ENCODE results near the gene SIGLEC8. TPM values are rescaled to one million over a fixed set of nuclear protein-coding genes. Genes with fewer than 3 reads are reported as not detected.
"Not testable (repeated sequence)": the region's sequence is repeated elsewhere in the genome, so short reads cannot be mapped to it uniquely, and the experiment has no call there.

SIGLEC8 gene
- total RNA-seq = 0.52 TPM

GRCh38 chr19:51458051-51458645, at the start of gene SIGLEC8:
TSS of gene SIGLEC8 (minus strand) at chr19:51458454. CDS start at chr19:51458387, 67 bp downstream.
- Histone ChIP-seq H3K9me3 (ENCODE audit: control insufficient read depth in 3 of 3, low read length in 3 of 3) (peaks cover 0 to 3% (median 2%) of the 10 kb centered on the region in 3 donors), H3K4me3 (ENCODE audit: low read length in 3 of 3) (no peak within 1 kb of the TSS), H3K4me1 (ENCODE audit: control insufficient read depth in 3 of 3, insufficient read depth in 3 of 3, low read length in 3 of 3) (peaks cover 0 to 4% (median 0%) of the 10 kb centered on the region in 3 donors), H3K9ac (ENCODE audit: low read depth in 1 of 3, low read length in 3 of 3) (no peak within 1 kb of the TSS), H3K27ac (ENCODE audit: low read depth, low read length) (no peak within 1 kb of the TSS), H3K27me3 (ENCODE audit: control insufficient read depth in 3 of 3, insufficient read depth in 3 of 3, low read length in 3 of 3) (peaks cover 14 to 29% (median 18%) of the 10 kb centered on the region in 3 donors), H3K36me3 (ENCODE audit: control insufficient read depth in 3 of 3, insufficient read depth in 3 of 3, low read length in 3 of 3) (no peaks in the 10 kb centered on the region)

- Histone ChIP-seq H3K27me3 (ENCODE audit: control insufficient read depth in 3 of 3, insufficient read depth in 3 of 3, low read length in 3 of 3) (peaks cover 0 to 8% (median 6%) of the 10 kb centered on the region in 3 donors), H3K4me1 (ENCODE audit: control insufficient read depth in 3 of 3, insufficient read depth in 3 of 3, low read length in 3 of 3) (no peaks in the 10 kb centered on the region), H3K9me3 (ENCODE audit: control insufficient read depth in 3 of 3, low read length in 3 of 3) (no peaks in the 10 kb centered on the region), H3K9ac (ENCODE audit: low read depth in 1 of 3, low read length in 3 of 3) (no peak overlapping the region), H3K36me3 (ENCODE audit: control insufficient read depth in 3 of 3, insufficient read depth in 3 of 3, low read length in 3 of 3) (no peaks in the 10 kb centered on the region), H3K4me3 (ENCODE audit: low read length in 3 of 3) (no peak overlapping the region), H3K27ac (ENCODE audit: low read depth, low read length) (no peak overlapping the region)
Measured at GRCh38 chr19:51507640-51508058, 49.4 kb upstream of the SIGLEC8 start.

- Histone ChIP-seq H3K4me1 (ENCODE audit: control insufficient read depth in 3 of 3, insufficient read depth in 3 of 3, low read length in 3 of 3) (no peaks in the 10 kb centered on the region), H3K9me3 (ENCODE audit: control insufficient read depth in 3 of 3, low read length in 3 of 3) (no peaks in the 10 kb centered on the region), H3K4me3 (ENCODE audit: low read length in 3 of 3) (no peak overlapping the region), H3K27ac (ENCODE audit: low read depth, low read length) (no peak overlapping the region), H3K36me3 (ENCODE audit: control insufficient read depth in 3 of 3, insufficient read depth in 3 of 3, low read length in 3 of 3) (no peaks in the 10 kb centered on the region), H3K9ac (ENCODE audit: low read depth in 1 of 3, low read length in 3 of 3) (no peak overlapping the region), H3K27me3 (ENCODE audit: control insufficient read depth in 3 of 3, insufficient read depth in 3 of 3, low read length in 3 of 3) (peaks cover 0 to 8% (median 6%) of the 10 kb centered on the region in 3 donors)
Measured at GRCh38 chr19:51507192-51507591, 48.9 kb upstream of the SIGLEC8 start.

DNA sequence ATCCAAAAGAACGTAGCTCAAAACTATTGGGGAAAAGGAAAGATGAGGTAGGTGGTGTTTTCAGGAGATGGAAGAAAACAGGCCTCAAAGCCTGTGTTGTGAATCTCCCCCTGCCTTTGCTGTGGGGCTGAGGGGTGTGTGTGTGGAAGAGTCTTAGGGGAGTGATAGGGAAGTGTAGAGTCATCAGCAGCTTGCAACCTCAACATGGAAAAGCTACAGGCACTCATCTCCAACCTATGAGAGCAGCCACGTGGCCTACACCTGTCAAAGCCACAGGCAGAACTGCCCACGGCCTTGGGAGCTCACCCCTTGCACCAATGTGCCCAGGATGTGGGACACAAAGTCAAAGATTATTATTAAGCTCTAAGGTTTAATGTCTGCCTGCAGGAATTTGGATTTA, 47.6 kb upstream of the SIGLEC8 start:
- Histone ChIP-seq H3K4me3 (ENCODE audit: low read length in 3 of 3) (no peak overlapping the region), H3K36me3 (ENCODE audit: control insufficient read depth in 3 of 3, insufficient read depth in 3 of 3, low read length in 3 of 3) (no peaks in the 10 kb centered on the region), H3K9ac (ENCODE audit: low read depth in 1 of 3, low read length in 3 of 3) (no peak overlapping the region), H3K9me3 (ENCODE audit: control insufficient read depth in 3 of 3, low read length in 3 of 3) (no peaks in the 10 kb centered on the region), H3K4me1 (ENCODE audit: control insufficient read depth in 3 of 3, insufficient read depth in 3 of 3, low read length in 3 of 3) (no peaks in the 10 kb centered on the region), H3K27me3 (ENCODE audit: control insufficient read depth in 3 of 3, insufficient read depth in 3 of 3, low read length in 3 of 3) (peaks cover 0 to 8% (median 0%) of the 10 kb centered on the region in 3 donors), H3K27ac (ENCODE audit: low read depth, low read length) (no peak overlapping the region)

GRCh38 chr19:51503896-51504295, 45.6 kb upstream of the SIGLEC8 start:
- Histone ChIP-seq H3K9me3 (ENCODE audit: control insufficient read depth in 3 of 3, low read length in 3 of 3) (no peaks in the 10 kb centered on the region), H3K9ac (ENCODE audit: low read depth in 1 of 3, low read length in 3 of 3) (no peak overlapping the region), H3K27ac (ENCODE audit: low read depth, low read length) (no peak overlapping the region), H3K27me3 (ENCODE audit: control insufficient read depth in 3 of 3, insufficient read depth in 3 of 3, low read length in 3 of 3) (peaks cover 0 to 10% (median 7%) of the 10 kb centered on the region in 3 donors), H3K4me3 (ENCODE audit: low read length in 3 of 3) (no peak overlapping the region), H3K36me3 (ENCODE audit: control insufficient read depth in 3 of 3, insufficient read depth in 3 of 3, low read length in 3 of 3) (no peaks in the 10 kb centered on the region), H3K4me1 (ENCODE audit: control insufficient read depth in 3 of 3, insufficient read depth in 3 of 3, low read length in 3 of 3) (no peaks in the 10 kb centered on the region)

DNA sequence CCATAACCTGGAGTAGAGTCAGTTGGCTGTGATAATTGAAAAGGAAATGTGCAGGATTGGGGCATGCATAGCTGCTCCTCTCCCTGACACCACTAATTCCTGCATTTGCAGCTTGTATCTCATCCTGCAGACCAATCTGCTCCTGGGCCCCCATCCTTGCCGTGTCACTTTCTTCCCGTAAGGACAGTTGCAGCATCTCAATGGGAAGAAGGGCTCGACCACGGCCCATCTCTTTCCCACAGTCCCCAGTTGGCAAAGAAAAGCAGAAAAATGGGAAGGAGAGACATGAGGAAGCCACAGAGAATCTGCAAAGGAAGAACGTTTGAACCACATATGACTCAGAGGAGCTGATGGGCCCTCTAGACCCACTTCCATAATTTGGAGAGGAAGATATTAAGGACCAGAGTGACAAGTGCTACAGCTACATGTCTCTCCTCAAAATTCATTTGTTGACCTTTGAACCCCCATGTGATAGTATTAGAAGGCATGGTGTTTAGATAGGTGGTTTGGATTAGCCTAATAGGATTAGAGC, 45.1 kb upstream of the SIGLEC8 start:
- H3K27ac ChIP-seq (ENCODE audit: low read depth, low read length) = no peak overlapping the region
- H3K4me3 ChIP-seq (ENCODE audit: low read length in 3 of 3) = no peak overlapping the region
- peaks cover 0 to 7% (median 7%) of the 10 kb centered on the region in 3 donors for H3K27me3 ChIP-seq (ENCODE audit: control insufficient read depth in 3 of 3, insufficient read depth in 3 of 3, low read length in 3 of 3)
- no peaks in the 10 kb centered on the region for H3K9me3 ChIP-seq (ENCODE audit: control insufficient read depth in 3 of 3, low read length in 3 of 3)
- H3K36me3 ChIP-seq (ENCODE audit: control insufficient read depth in 3 of 3, insufficient read depth in 3 of 3, low read length in 3 of 3) = no peaks in the 10 kb centered on the region
- no peaks in the 10 kb centered on the region for H3K4me1 ChIP-seq (ENCODE audit: control insufficient read depth in 3 of 3, insufficient read depth in 3 of 3, low read length in 3 of 3)
- no peak overlapping the region for H3K9ac ChIP-seq (ENCODE audit: low read depth in 1 of 3, low read length in 3 of 3)

DNA sequence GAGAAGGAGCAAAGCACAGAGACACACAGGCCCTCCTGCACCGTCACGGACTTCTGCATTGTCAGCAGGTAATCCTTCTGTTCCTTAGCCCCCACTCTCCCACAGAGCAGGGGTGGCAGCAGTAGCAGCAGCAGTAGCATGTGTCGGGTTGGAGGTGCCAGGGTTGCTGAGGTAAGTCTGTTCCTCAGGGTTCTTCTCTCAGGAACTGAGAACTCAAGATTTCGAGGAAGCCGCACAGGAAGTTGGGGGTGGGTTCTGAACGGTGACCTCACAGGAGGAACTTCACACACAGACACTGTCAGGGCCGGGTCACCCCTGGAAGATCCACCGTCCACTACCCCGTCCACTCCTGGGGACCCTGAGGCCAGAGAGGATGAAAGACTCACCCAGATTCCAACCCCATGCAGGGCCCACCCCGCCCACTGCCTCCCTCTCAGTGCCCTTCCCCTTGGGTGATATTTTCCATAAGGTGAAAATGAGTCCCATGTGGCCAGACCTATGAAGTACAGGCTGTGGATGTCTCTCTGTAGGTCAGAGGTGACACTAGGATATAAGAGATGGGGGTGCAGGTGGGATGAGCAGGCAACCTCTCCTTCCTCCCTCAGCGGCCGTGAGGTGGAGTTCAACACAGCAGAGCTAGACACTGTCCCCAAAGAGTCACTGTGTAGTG, 43.5 kb upstream of the SIGLEC8 start, which contains the start of gene SIGLEC12:
TSS of gene SIGLEC12 (minus strand) at position 207 of the 670 bp plus-strand sequence. CDS start at position 140, 67 bp downstream.
- H3K27me3 ChIP-seq (ENCODE audit: control insufficient read depth in 3 of 3, insufficient read depth in 3 of 3, low read length in 3 of 3) = peaks cover 0 to 7% (median 7%) of the 10 kb centered on the region in 3 donors
- no peaks in the 10 kb centered on the region for H3K36me3 ChIP-seq (ENCODE audit: control insufficient read depth in 3 of 3, insufficient read depth in 3 of 3, low read length in 3 of 3)
- H3K9me3 ChIP-seq (ENCODE audit: control insufficient read depth in 3 of 3, low read length in 3 of 3) = no peaks in the 10 kb centered on the region
- H3K9ac ChIP-seq (ENCODE audit: low read depth in 1 of 3, low read length in 3 of 3) = no peak within 1 kb of the TSS
- H3K4me3 ChIP-seq (ENCODE audit: low read length in 3 of 3) = no peak within 1 kb of the TSS
- H3K27ac ChIP-seq (ENCODE audit: low read depth, low read length) = no peak within 1 kb of the TSS
- H3K4me1 ChIP-seq (ENCODE audit: control insufficient read depth in 3 of 3, insufficient read depth in 3 of 3, low read length in 3 of 3) = no peaks in the 10 kb centered on the region

DNA sequence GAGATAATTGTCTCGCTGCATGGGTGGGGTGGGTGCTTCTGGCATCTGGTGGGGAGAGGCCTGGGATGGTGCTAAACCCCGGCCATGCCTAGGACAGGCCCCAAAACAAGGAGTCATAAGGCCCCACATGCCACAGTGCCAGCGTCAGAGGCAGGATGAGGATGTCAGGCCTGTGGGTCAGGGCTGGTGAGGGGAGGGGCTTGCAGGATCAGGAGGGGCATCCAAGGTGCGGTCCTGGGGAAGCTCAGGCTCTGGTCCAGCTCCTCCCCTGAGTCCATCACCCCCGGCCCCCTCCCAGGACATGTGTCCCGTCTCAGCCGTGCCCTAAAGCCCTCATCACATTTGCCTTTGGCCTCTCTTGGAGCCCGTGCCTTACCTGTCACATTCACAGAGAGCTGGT, 42.7 kb upstream of the SIGLEC8 start:
- H3K27me3 ChIP-seq (ENCODE audit: control insufficient read depth in 3 of 3, insufficient read depth in 3 of 3, low read length in 3 of 3); H3K36me3 ChIP-seq (ENCODE audit: control insufficient read depth in 3 of 3, insufficient read depth in 3 of 3, low read length in 3 of 3); H3K9me3 ChIP-seq (ENCODE audit: control insufficient read depth in 3 of 3, low read length in 3 of 3); H3K9ac ChIP-seq (ENCODE audit: low read depth in 1 of 3, low read length in 3 of 3); H3K4me1 ChIP-seq (ENCODE audit: control insufficient read depth in 3 of 3, insufficient read depth in 3 of 3, low read length in 3 of 3); H3K27ac ChIP-seq (ENCODE audit: low read depth, low read length); H3K4me3 ChIP-seq (ENCODE audit: low read length in 3 of 3): not testable (repeated sequence)

GRCh38 chr19:51497666-51498065, 39.4 kb upstream of the SIGLEC8 start:
- Histone ChIP-seq H3K36me3 (ENCODE audit: control insufficient read depth in 3 of 3, insufficient read depth in 3 of 3, low read length in 3 of 3) (no peaks in the 10 kb centered on the region), H3K4me1 (ENCODE audit: control insufficient read depth in 3 of 3, insufficient read depth in 3 of 3, low read length in 3 of 3) (no peaks in the 10 kb centered on the region), H3K27ac (ENCODE audit: low read depth, low read length) (no peak overlapping the region), H3K9ac (ENCODE audit: low read depth in 1 of 3, low read length in 3 of 3) (no peak overlapping the region), H3K4me3 (ENCODE audit: low read length in 3 of 3) (no peak overlapping the region), H3K9me3 (ENCODE audit: control insufficient read depth in 3 of 3, low read length in 3 of 3) (peaks cover 0 to 2% (median 0%) of the 10 kb centered on the region in 3 donors), H3K27me3 (ENCODE audit: control insufficient read depth in 3 of 3, insufficient read depth in 3 of 3, low read length in 3 of 3) (peaks cover 0 to 10% (median 7%) of the 10 kb centered on the region in 3 donors)

DNA sequence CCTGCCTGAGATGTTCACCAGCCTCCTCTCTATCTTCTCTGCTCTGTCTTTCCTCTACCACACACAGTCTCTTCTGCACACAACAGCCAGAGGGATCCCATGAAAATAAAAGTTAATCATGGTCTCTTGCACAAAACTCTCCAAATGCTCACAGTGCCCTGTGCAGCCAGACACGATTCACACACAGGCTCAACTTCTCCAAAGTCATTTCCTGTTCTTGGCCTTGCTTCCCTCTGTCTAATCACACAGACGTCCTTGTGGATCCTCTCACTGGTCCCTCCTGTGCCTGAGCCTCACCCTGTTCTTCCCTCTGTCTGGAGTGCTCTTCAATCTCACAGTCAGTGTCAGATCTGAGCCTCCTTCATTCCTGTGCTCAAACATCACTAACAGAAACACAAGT, 35.5 kb upstream of the SIGLEC8 start:
- Histone ChIP-seq H3K9me3 (ENCODE audit: control insufficient read depth in 3 of 3, low read length in 3 of 3) (peaks cover 0 to 5% (median 0%) of the 10 kb centered on the region in 3 donors), H3K27me3 (ENCODE audit: control insufficient read depth in 3 of 3, insufficient read depth in 3 of 3, low read length in 3 of 3) (peaks cover 0 to 2% (median 2%) of the 10 kb centered on the region in 3 donors), H3K4me3 (ENCODE audit: low read length in 3 of 3) (no peak overlapping the region), H3K4me1 (ENCODE audit: control insufficient read depth in 3 of 3, insufficient read depth in 3 of 3, low read length in 3 of 3) (no peaks in the 10 kb centered on the region), H3K9ac (ENCODE audit: low read depth in 1 of 3, low read length in 3 of 3) (no peak overlapping the region), H3K36me3 (ENCODE audit: control insufficient read depth in 3 of 3, insufficient read depth in 3 of 3, low read length in 3 of 3) (no peaks in the 10 kb centered on the region), H3K27ac (ENCODE audit: low read depth, low read length) (no peak overlapping the region)
